ENCODE results near the gene XPO4. TPM values are rescaled to one million over a fixed set of nuclear protein-coding genes. Genes with fewer than 3 reads are reported as not detected.

Gene XPO4
- total RNA-seq, 4 donors from 2014 or later: 13.2 to 17.9 (median 14.9) TPM

- TF ChIP-seq CTCF (IDR thresholded peaks at IDR 0.05; ENCODE audit: low read depth): no peak
These were observed 71.3 kb downstream of the XPO4 start for GRCh38 chr13:20831254-20831653.

- no peak for TF ChIP-seq CTCF (IDR thresholded peaks at IDR 0.05; ENCODE audit: low read depth)
These were observed 73.8 kb downstream of the XPO4 start for GRCh38 chr13:20828539-20829364.

GRCh38 chr13:20826843-20827560, 75.5 kb downstream of the XPO4 start:
- TF ChIP-seq CTCF (IDR thresholded peaks at IDR 0.05; ENCODE audit: low read depth): no peak

GRCh38 chr13:20826301-20826700, 76.2 kb downstream of the XPO4 start:
- no peak for TF ChIP-seq CTCF (IDR thresholded peaks at IDR 0.05; ENCODE audit: low read depth)

- TF ChIP-seq CTCF (IDR thresholded peaks at IDR 0.05; ENCODE audit: low read depth): no peak
These were observed 77.1 kb downstream of the XPO4 start for GRCh38 chr13:20825477-20825875.

GRCh38 chr13:20824762-20825476, 77.6 kb downstream of the XPO4 start:
- no peak for TF ChIP-seq CTCF (IDR thresholded peaks at IDR 0.05; ENCODE audit: low read depth)

GRCh38 chr13:20823071-20823470, 79.5 kb downstream of the XPO4 start:
- TF ChIP-seq CTCF (IDR thresholded peaks at IDR 0.05; ENCODE audit: low read depth): no peak

Measured in subcutaneous adipose tissue (tissue), 4 donors.